Endothelial cell (in vitro differentiated cells): ENCODE results near the gene KLC1. TPM values are rescaled to one million over a fixed set of nuclear protein-coding genes. Genes with fewer than 3 reads are reported as not detected.

ENCODE experiments used
- DNase-seq: peaks from one replicate; pipeline ENCODE4 v3.0.0; 2021; ENCODE audit warnings: low spot score
- H3K27ac Mint-ChIP-seq: one replicate; pipeline ENCODE4 v1.8.0; 2021; ENCODE audit warnings: mixed read lengths, inconsistent platforms; ENCODE audit not compliant: unreplicated experiment
- H3K27me3 Mint-ChIP-seq: one replicate; pipeline ENCODE4 v1.8.0; 2021; ENCODE audit warnings: mild to moderate bottlenecking, moderate library complexity, mixed read lengths, inconsistent platforms; ENCODE audit not compliant: unreplicated experiment
- H3K36me3 Mint-ChIP-seq: one replicate; pipeline ENCODE4 v1.8.0; 2021; ENCODE audit warnings: mild to moderate bottlenecking, low read depth, mixed read lengths, inconsistent platforms; ENCODE audit not compliant: unreplicated experiment
- H3K4me1 Mint-ChIP-seq: one replicate; pipeline ENCODE4 v1.8.0; 2021; ENCODE audit warnings: mild to moderate bottlenecking, mixed read lengths, inconsistent platforms; ENCODE audit not compliant: unreplicated experiment
- H3K4me3 Mint-ChIP-seq: one replicate; pipeline ENCODE4 v1.8.0; 2021; ENCODE audit warnings: mild to moderate bottlenecking, mixed read lengths, inconsistent platforms; ENCODE audit not compliant: unreplicated experiment
- H3K9me3 Mint-ChIP-seq: one replicate; pipeline ENCODE4 v1.8.0; 2021; ENCODE audit warnings: mixed read lengths, inconsistent platforms; ENCODE audit not compliant: unreplicated experiment
- CTCF ChIP-seq: fragments of 200-600 bp; sonication (generic); IDR thresholded peaks from one replicate; pipeline ENCODE4 v1.5.0; 2021; ENCODE audit warnings: antibody characterized with exemption; ENCODE audit not compliant: unreplicated experiment
- total RNA-seq: library from RNA; stranded (reverse); fragmentation: NEBNext Ultra II Directional; extraction: Animal tissue kit (Norgen Biotek cat#: 25700); gene quantifications from one replicate; pipeline ENCODE4 v1.2.1, GENCODE V29; 2021; ENCODE audit not compliant: unreplicated experiment

KLC1 gene
- total RNA-seq, 1 donor from 2014 or later = 220 TPM

- H3K27ac Mint-ChIP-seq = no peak overlapping the region
- H3K36me3 Mint-ChIP-seq = peaks cover 48% of the 10 kb centered on the region
- H3K27me3 Mint-ChIP-seq = no peaks in the 10 kb centered on the region
- H3K4me3 Mint-ChIP-seq = no peak overlapping the region
- no peak for DNase-seq
- no peak for TF ChIP-seq CTCF
- no peaks in the 10 kb centered on the region for H3K9me3 Mint-ChIP-seq
- no peaks in the 10 kb centered on the region for H3K4me1 Mint-ChIP-seq
Measured at GRCh38 chr14:103671911-103672310, 42.9 kb downstream of the KLC1 start.

DNA sequence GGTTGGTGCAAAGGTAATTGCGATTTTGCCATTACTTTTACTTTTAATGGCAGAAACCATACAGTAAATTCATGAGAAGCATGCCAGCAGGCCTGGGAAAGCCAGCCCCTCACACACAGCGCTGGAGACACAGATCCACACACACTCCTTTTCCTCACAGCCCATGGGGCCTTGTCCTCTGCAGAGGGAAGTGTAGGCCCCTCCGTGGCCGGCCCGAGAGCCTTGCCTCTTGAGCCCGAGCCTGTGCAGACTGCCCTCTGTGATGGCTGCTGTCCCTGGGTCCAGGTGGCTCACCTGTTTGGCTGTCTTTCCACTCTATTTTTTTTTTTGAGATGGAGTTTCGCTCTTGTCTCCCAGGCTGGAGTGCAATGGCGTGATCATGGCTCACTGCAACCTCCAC lies 46.9 kb downstream of the KLC1 start:
- Mint-ChIP-seq H3K27ac (no peak overlapping the region), H3K4me1 (no peaks in the 10 kb centered on the region), H3K27me3 (no peaks in the 10 kb centered on the region), H3K4me3 (no peak overlapping the region), H3K36me3 (peaks cover 56% of the 10 kb centered on the region), H3K9me3 (no peaks in the 10 kb centered on the region)
- DNase-seq = no peak
- TF ChIP-seq CTCF = no peak

GRCh38 chr14:103676881-103677675 lies 48.1 kb downstream of the KLC1 start:
- DNase-seq = no peak
- Mint-ChIP-seq H3K9me3 (no peaks in the 10 kb centered on the region), H3K27ac (no peak overlapping the region), H3K4me1 (no peaks in the 10 kb centered on the region), H3K36me3 (peaks cover 49% of the 10 kb centered on the region), H3K27me3 (no peaks in the 10 kb centered on the region), H3K4me3 (no peak overlapping the region)
- TF ChIP-seq CTCF = no peak

DNA sequence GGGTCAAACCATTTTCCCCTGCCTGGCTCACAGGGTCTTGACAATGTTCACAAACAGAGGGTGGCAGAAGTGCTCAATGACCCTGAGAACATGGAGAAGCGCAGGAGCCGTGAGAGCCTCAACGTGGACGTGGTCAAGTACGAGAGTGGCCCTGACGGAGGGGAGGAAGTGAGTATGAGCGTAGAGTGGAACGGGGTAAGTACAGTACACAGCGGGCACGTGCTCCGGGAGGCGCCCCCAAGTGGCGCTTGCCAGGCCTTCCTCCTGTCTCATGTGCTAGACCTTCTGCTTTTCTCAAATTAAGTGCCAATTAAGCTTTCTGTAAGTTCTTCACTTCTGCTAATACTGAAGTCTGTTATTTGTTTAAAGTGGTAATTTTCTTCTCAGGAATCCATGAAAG lies 50.3 kb downstream of the KLC1 start:
- peak; percentile 37 for DNase-seq
- H3K9me3 Mint-ChIP-seq = no peaks in the 10 kb centered on the region
- no peak overlapping the region for H3K27ac Mint-ChIP-seq
- TF ChIP-seq CTCF = no peak
- H3K36me3 Mint-ChIP-seq = peaks cover 49% of the 10 kb centered on the region
- no peaks in the 10 kb centered on the region for H3K27me3 Mint-ChIP-seq
- peak overlapping the region; percentile 23 for H3K4me3 Mint-ChIP-seq
- no peaks in the 10 kb centered on the region for H3K4me1 Mint-ChIP-seq

DNA sequence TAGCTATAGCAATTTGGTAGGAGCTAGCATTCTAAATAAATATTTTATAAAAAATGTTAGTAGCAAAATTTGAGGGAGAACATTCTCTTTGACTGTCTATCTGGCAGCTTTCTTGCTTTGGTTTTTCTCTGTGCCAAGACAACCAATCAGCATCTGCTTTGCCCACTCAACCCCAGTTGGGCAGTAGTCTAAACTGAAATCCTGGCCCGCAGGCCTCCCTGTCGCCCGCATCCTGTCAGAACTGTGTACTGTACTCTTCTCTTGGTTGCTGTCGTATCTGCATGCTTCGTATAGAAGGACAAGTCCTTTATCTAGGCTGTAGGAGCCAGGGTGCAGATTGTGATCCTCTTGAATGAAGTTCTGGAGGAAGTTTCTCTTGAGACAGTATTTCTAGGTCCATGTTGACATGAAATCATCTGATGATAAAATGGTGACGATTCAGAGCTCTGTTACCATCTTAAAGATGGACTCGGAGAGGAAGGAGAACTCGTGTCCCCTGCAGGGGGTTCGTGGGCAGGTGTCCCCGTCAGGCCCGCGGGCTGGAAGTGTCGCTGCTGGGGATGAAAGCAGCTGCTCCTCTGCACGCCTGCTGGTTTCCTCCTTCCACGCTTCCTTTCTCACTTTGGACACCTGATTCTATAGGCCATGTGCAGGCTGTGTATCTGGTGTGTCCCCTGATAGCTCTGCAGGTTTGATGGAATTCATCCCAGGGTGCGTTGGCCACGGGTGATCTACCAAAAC lies 51.6 kb downstream of the KLC1 start:
- H3K4me1 Mint-ChIP-seq = no peaks in the 10 kb centered on the region
- DNase-seq = no peak
- no peak overlapping the region for H3K4me3 Mint-ChIP-seq
- no peaks in the 10 kb centered on the region for H3K27me3 Mint-ChIP-seq
- peaks cover 41% of the 10 kb centered on the region for H3K36me3 Mint-ChIP-seq
- H3K27ac Mint-ChIP-seq = no peak overlapping the region
- no peaks in the 10 kb centered on the region for H3K9me3 Mint-ChIP-seq
- TF ChIP-seq CTCF = no peak
